ENCODE data around the gene CPNE6. TPM values are rescaled to one million over a fixed set of nuclear protein-coding genes. Genes with fewer than 3 reads are reported as not detected.
A peak's percentile ranks its signal among the peaks of the same experiment; 100 is the strongest.

CPNE6 gene
- total RNA-seq, 4 donors from 2014 or later: not detected

DNA sequence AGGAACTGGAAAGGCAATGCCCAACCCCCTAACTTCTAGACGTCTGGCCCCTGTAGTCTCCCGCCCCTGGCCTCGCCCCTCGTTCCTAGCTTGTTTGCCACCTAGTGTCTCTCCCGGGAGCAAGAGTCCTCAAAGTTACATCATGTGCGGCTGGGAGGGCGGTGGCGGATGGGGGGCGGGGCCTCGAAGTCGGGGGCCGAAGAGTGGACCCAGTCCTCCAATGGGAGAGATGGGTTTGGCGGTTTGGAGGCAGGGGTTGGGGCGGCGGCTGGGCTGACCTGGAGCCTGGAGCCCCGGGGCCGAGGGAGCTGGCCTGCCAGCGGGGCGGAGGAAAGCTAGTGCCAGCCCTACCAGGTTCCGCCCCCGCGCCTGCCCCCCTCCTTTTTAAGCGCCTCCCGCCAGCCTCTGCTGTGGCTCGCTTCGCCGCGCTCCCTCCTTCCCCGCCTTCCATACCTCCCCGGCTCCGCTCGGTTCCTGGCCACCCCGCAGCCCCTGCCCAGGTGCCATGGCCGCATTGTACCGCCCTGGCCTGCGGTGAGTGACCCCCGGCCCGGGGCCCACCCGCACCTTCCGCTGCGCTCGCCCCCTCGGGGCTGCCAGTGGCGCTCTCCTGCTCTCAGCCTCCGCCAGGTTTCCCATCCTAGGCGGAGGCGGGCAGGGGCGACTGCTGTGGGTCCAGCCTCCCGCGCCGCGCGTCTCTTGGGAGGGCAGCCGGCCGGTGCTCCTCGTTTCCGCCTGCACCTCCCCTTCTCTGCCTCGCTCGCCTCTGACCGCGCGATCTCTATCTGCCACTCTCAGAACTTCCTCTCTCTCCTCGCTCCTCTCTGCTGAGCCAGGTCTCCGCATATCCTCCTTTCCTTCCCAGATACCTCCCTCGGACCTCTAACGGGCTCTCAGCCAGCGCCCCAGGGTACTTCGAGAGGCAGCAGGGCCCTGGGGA lies 22.8 kb downstream of the CPNE6 start, which contains the start of gene PCK2:
TSS of gene PCK2 (plus strand) at position 411 of the 940 bp plus-strand sequence. CDS start at position 506, 95 bp downstream.
- DNase-seq (peak; percentile 88 to 93), ATAC-seq (peak; percentile 88 to 90)
- Histone ChIP-seq H3K27ac (peak within 1 kb of the TSS; percentile 83 to 88 (median 88)), H3K27me3 (no peaks in the 10 kb centered on the region), H3K36me3 (no peaks in the 10 kb centered on the region), H3K4me1 (peaks cover 10 to 14% of the 10 kb centered on the region in 2 donors), H3K4me3 (peak within 1 kb of the TSS; percentile 75 to 97 (median 90)), H3K9me3 (no peaks in the 10 kb centered on the region)
- intact Hi-C loops (cut with DNase I; ENCODE audit: low total_unique reads) (loop anchor here (2.0 kb wide), 2 partner anchors 21 to 67 kb away; partner anchors contain the start of genes DCAF11, IRF9 and NRL), in situ Hi-C loops (cut with MboI; ENCODE audit: low sequenced_read_pairs in 4 of 4) (loop anchor here in 1 of 4 donors (5.0 kb wide), 1 partner anchor 37 kb away; no protein-coding TSS in a partner anchor)
- TF ChIP-seq POLR2A (IDR thresholded peaks at IDR 0.05): peak; percentile 53
- TF ChIP-seq, protein P1, sequence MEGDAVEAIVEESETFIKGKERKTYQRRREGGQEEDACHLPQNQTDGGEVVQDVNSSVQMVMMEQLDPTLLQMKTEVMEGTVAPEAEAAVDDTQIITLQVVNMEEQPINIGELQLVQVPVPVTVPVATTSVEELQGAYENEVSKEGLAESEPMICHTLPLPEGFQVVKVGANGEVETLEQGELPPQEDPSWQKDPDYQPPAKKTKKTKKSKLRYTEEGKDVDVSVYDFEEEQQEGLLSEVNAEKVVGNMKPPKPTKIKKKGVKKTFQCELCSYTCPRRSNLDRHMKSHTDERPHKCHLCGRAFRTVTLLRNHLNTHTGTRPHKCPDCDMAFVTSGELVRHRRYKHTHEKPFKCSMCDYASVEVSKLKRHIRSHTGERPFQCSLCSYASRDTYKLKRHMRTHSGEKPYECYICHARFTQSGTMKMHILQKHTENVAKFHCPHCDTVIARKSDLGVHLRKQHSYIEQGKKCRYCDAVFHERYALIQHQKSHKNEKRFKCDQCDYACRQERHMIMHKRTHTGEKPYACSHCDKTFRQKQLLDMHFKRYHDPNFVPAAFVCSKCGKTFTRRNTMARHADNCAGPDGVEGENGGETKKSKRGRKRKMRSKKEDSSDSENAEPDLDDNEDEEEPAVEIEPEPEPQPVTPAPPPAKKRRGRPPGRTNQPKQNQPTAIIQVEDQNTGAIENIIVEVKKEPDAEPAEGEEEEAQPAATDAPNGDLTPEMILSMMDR (IDR thresholded peaks at IDR 0.05 in 4 of 5, conservative IDR thresholded peaks at IDR 0.05 in 1 of 5): peak in 1 of 5 experiments; percentile 16

DNA sequence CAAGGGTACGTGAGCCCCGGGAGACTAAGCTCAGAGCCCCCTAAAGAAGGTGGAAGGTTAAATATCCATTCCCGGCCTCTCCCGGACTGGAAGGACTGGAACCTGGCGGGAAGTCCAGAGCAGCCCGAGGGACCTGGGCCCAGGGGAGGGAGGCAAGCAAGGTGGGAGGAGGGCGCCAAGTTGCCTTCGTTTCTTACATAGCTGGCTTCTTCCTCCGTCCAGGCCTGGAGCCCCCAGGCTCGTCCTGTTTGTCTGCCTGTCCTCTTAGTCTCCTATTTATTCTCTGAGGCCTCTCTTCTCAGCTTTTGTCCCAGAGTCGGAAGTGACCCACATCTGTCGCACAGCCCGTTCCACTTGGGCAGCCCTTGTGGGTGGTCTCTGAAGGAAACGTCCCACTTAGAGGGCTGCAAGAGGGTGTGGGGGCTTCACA lies 23.5 kb downstream of the CPNE6 start:
- intact Hi-C loops (cut with DNase I; ENCODE audit: low total_unique reads) (loop anchor here (2.0 kb wide), 2 partner anchors 20 to 66 kb away; partner anchors contain the start of genes DCAF11, IRF9 and NRL), in situ Hi-C loops (cut with MboI; ENCODE audit: low sequenced_read_pairs in 4 of 4) (loop anchor here in 1 of 4 donors (5.0 kb wide), 1 partner anchor 38 kb away; no protein-coding TSS in a partner anchor)
- Histone ChIP-seq H3K27ac (peak overlapping the region; percentile 83 to 88 (median 88)), H3K4me3 (peak overlapping the region; percentile 75 to 97 (median 90)), H3K4me1 (peaks cover 10 to 14% of the 10 kb centered on the region in 2 donors), H3K9me3 (no peaks in the 10 kb centered on the region), H3K36me3 (no peaks in the 10 kb centered on the region), H3K27me3 (no peaks in the 10 kb centered on the region)
- DNase-seq (no peak), ATAC-seq (no peak)
- TF ChIP-seq, protein P1 (IDR thresholded peaks at IDR 0.05 in 4 of 5, conservative IDR thresholded peaks at IDR 0.05 in 1 of 5): no peak
- no peak for TF ChIP-seq POLR2A (IDR thresholded peaks at IDR 0.05)

DNA sequence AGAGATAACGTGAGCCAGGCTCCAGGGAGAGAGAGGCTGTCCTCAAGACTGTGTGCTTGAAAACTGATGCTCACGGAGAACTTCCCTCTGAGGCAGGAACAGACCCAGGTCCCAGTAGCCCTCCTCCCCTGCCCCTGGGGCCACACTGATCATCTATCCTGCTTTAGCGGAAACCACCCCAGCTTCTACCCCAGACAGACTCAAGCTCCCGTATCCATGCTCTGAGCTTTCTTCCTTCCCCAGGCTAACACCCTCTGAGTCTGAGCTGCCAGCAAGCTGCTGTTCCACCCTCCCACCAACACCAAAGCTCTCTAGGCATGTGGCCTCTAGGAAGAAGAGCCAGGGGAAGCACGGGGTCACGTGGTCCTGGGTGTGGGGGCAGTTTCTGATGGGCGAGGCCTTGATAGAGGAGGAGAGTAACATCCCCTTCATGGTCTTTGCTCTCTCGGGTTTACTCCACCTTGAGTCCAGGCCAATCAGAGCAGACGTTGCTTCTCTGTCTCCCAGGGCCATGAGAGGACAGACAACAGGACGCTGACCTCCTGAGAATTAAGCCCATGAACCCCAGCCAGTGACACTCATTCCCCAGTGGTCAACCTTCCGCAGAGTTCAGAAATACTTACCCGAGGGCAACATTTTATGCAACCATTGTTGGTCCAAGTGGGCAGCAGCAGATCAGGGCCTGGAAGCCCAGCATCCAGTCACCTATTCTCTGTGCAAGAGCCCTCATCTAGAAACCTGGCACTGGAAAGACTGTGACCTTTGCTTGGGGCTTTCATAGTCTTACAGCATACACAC lies 24.1 kb downstream of the CPNE6 start:
- intact Hi-C loops (cut with DNase I; ENCODE audit: low total_unique reads): loop anchor here (2.0 kb wide), 2 partner anchors 19 to 65 kb away; partner anchors contain the start of genes DCAF11, IRF9 and NRL
- Histone ChIP-seq H3K27me3 (no peaks in the 10 kb centered on the region), H3K27ac (peak overlapping the region; percentile 83 to 88 (median 88)), H3K4me1 (peaks cover 10 to 14% of the 10 kb centered on the region in 2 donors), H3K9me3 (no peaks in the 10 kb centered on the region), H3K4me3 (peak overlapping the region; percentile 75 to 97 (median 90)), H3K36me3 (no peaks in the 10 kb centered on the region)
- TF ChIP-seq, protein P1 (IDR thresholded peaks at IDR 0.05 in 4 of 5, conservative IDR thresholded peaks at IDR 0.05 in 1 of 5): no peak
- TF ChIP-seq POLR2A (IDR thresholded peaks at IDR 0.05): no peak
- DNase-seq: peak in 1 of 2 donors; percentile 37
- in situ Hi-C loops (cut with MboI; ENCODE audit: low sequenced_read_pairs in 4 of 4): no loop called here
- no peak for ATAC-seq

DNA sequence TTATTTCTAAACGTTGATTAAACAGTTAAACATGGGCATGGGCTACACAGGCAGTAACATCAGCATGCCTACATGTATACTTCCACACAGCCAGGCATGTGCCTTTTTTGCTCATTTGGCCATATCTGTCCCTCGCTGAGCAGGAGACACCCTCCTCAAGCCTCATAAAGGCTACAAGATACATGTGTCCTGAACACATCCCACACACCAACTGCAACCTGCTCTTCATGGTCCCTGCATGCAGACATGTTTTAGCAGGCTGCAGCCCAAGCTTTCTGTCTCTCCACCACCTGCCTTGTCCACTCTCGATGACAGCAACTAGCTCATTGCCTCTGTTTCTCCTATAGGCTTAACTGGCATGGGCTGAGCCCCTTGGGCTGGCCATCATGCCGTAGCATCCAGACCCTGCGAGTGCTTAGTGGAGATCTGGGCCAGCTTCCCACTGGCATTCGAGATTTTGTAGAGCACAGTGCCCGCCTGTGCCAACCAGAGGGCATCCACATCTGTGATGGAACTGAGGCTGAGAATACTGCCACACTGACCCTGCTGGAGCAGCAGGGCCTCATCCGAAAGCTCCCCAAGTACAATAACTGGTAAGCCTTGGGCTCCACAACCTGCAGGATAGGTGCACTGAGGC lies 25.3 kb downstream of the CPNE6 start:
- no peak for DNase-seq
- intact Hi-C loops (cut with DNase I; ENCODE audit: low total_unique reads): no loop called here
- TF ChIP-seq POLR2A (IDR thresholded peaks at IDR 0.05): no peak
- TF ChIP-seq, protein P1 (IDR thresholded peaks at IDR 0.05 in 4 of 5, conservative IDR thresholded peaks at IDR 0.05 in 1 of 5): no peak

More for the DNA sequence above, 25.3 kb downstream of the CPNE6 start:
- Histone ChIP-seq H3K9me3 (no peaks in the 10 kb centered on the region), H3K27ac (no peak overlapping the region), H3K27me3 (no peaks in the 10 kb centered on the region), H3K4me1 (peaks cover 10 to 14% of the 10 kb centered on the region in 2 donors), H3K36me3 (no peaks in the 10 kb centered on the region), H3K4me3 (no peak overlapping the region)
- in situ Hi-C loops (cut with MboI; ENCODE audit: low sequenced_read_pairs in 4 of 4): no loop called here
- no peak for ATAC-seq
